Testis (tissue), 2 donors: ENCODE results near the gene KATNBL1.

Experiments
- CTCF ChIP-seq, 3 experiments: fragments of 450-650 bp in 2 of 3; fragments of 200-600 bp in 1 of 3; sonication (generic) in 1 of 3; IDR thresholded peaks; one replicate each; pipeline ENCODE4 v1.5.1; 2016 to 2019; ENCODE audit warnings: antibody characterized with exemption in 3 of 3, mild to moderate bottlenecking in 2 of 3, moderate library complexity in 1 of 3
- POLR2A ChIP-seq: fragments of 450-650 bp; IDR thresholded peaks from one replicate; pipeline ENCODE4 v1.6.1; 2017; ENCODE audit warnings: antibody characterized with exemption, mild to moderate bottlenecking, moderate library complexity

GRCh38 chr15:34248190-34248589 lies 38.3 kb upstream of the KATNBL1 start:
- no peak for TF ChIP-seq CTCF (IDR thresholded peaks at IDR 0.05)
- no peak for TF ChIP-seq POLR2A
